GM19193 (cell line): Measurements from ENCODE around the gene TNPO1.

ENCODE experiments used
- POLR2A ChIP-seq: IDR thresholded peaks from 4 replicates; pipeline ENCODE4 v1.6.1; 2011; ENCODE audit not compliant: insufficient read depth, insufficient read length; ENCODE audit errors: extremely low read depth

Gene TNPO1

GRCh38 chr5:72871366-72872024 is 55.0 kb downstream of the TNPO1 start:
- TF ChIP-seq POLR2A = no peak

GRCh38 chr5:72878854-72879253 is 62.4 kb downstream of the TNPO1 start:
- TF ChIP-seq POLR2A = no peak

GRCh38 chr5:72882989-72883388 is 66.5 kb downstream of the TNPO1 start:
- no peak for TF ChIP-seq POLR2A

- TF ChIP-seq POLR2A = no peak
Measured at GRCh38 chr5:72883850-72884249, 67.4 kb downstream of the TNPO1 start.

GRCh38 chr5:72884892-72885291 is 68.4 kb downstream of the TNPO1 start:
- no peak for TF ChIP-seq POLR2A

GRCh38 chr5:72885824-72886223 is 69.4 kb downstream of the TNPO1 start:
- no peak for TF ChIP-seq POLR2A

GRCh38 chr5:72888595-72888994 is 72.1 kb downstream of the TNPO1 start:
- TF ChIP-seq POLR2A = no peak

GRCh38 chr5:72889324-72889723 is 72.9 kb downstream of the TNPO1 start:
- no peak for TF ChIP-seq POLR2A

GRCh38 chr5:72892846-72893245 is 76.4 kb downstream of the TNPO1 start:
- no peak for TF ChIP-seq POLR2A

- no peak for TF ChIP-seq POLR2A
Measured at GRCh38 chr5:72895758-72896157, 79.3 kb downstream of the TNPO1 start.

GRCh38 chr5:72906806-72907205 is 90.3 kb downstream of the TNPO1 start:
- no peak for TF ChIP-seq POLR2A

GRCh38 chr5:72908664-72909063 is 92.2 kb downstream of the TNPO1 start:
- TF ChIP-seq POLR2A = no peak

- TF ChIP-seq POLR2A = no peak
Measured at GRCh38 chr5:72917371-72917776, 100.9 kb downstream of the TNPO1 start.

- TF ChIP-seq POLR2A = no peak
Measured at GRCh38 chr5:72920690-72921502, 104.4 kb downstream of the TNPO1 start.

- no peak for TF ChIP-seq POLR2A
Measured at GRCh38 chr5:72921886-72922285, 105.4 kb downstream of the TNPO1 start.

GRCh38 chr5:72922422-72922821 is 106.0 kb downstream of the TNPO1 start:
- no peak for TF ChIP-seq POLR2A

- no peak for TF ChIP-seq POLR2A
Measured at GRCh38 chr5:72925336-72926010, 109.0 kb downstream of the TNPO1 start.

GRCh38 chr5:72936893-72937292 is 120.4 kb downstream of the TNPO1 start:
- TF ChIP-seq POLR2A = no peak
